GM12801 (cell line): ENCODE data around the gene TRIM47.

Experiments
- TF ChIP-seq, protein P1 (sequence below): IDR thresholded peaks from one replicate; pipeline ENCODE4 v1.5.1; 2011; ENCODE audit warnings: control low read depth; ENCODE audit not compliant: insufficient read length; ENCODE audit errors: extremely low read depth

TRIM47 gene

DNA sequence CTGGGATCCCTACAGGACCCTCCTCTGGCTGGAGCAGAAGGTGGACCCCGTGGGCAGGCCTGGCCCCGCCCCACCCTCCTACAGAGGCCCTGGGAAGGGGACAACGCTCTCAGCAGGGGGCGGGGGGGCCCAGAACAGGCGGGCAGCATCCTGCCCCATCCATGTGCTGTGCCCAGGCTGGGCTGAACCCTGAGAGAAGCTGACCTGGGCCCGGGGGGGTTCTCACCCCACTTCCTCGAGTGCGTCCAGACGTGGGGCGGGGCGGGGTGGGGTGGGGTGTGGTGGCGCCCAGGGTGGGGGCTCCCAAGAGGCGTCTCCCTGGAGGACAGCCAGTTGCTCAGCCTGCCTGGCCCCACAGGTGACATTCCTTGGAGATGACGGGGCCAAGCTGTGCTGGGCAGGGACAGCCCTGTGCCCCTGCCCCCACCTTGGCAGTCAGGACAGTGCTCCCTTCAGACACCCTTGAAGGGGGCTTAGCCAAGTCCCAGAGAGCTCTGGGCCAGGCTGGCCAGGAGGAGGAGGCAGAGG lies 33.8 kb downstream of the TRIM47 start:
- TF ChIP-seq, protein P1, sequence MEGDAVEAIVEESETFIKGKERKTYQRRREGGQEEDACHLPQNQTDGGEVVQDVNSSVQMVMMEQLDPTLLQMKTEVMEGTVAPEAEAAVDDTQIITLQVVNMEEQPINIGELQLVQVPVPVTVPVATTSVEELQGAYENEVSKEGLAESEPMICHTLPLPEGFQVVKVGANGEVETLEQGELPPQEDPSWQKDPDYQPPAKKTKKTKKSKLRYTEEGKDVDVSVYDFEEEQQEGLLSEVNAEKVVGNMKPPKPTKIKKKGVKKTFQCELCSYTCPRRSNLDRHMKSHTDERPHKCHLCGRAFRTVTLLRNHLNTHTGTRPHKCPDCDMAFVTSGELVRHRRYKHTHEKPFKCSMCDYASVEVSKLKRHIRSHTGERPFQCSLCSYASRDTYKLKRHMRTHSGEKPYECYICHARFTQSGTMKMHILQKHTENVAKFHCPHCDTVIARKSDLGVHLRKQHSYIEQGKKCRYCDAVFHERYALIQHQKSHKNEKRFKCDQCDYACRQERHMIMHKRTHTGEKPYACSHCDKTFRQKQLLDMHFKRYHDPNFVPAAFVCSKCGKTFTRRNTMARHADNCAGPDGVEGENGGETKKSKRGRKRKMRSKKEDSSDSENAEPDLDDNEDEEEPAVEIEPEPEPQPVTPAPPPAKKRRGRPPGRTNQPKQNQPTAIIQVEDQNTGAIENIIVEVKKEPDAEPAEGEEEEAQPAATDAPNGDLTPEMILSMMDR, result no peak

- TF ChIP-seq, protein P1, result no peak
Observed at GRCh38 chr17:75843577-75844529, 34.5 kb downstream of the TRIM47 start, which contains the start of gene UNC13D. Gene UNC13D, minus strand, starts transcription at chr17:75844404. Its CDS starts 67 bp downstream, at chr17:75844337.

GRCh38 chr17:75842963-75843576 lies 35.3 kb downstream of the TRIM47 start:
- TF ChIP-seq, protein P1, result no peak

GRCh38 chr17:75842411-75842810 lies 36.0 kb downstream of the TRIM47 start:
- TF ChIP-seq, protein P1, result no peak

- TF ChIP-seq, protein P1, result no peak
Observed at GRCh38 chr17:75840799-75841164, 37.6 kb downstream of the TRIM47 start.

GRCh38 chr17:75839942-75840798 lies 38.2 kb downstream of the TRIM47 start:
- TF ChIP-seq, protein P1, result no peak
